ENCODE measurements around the gene UBXN7. TPM values are rescaled to one million over a fixed set of nuclear protein-coding genes. Genes with fewer than 3 reads are reported as not detected.
A peak's percentile ranks its signal among the peaks of the same experiment; 100 is the strongest.

The UBXN7 gene
- total and polyA plus RNA-seq, 2 of the 13 experiments (the other 11 are each of a cell fraction or from before 2014, with no cell fraction given): 12.5 to 15.9 TPM

DNA sequence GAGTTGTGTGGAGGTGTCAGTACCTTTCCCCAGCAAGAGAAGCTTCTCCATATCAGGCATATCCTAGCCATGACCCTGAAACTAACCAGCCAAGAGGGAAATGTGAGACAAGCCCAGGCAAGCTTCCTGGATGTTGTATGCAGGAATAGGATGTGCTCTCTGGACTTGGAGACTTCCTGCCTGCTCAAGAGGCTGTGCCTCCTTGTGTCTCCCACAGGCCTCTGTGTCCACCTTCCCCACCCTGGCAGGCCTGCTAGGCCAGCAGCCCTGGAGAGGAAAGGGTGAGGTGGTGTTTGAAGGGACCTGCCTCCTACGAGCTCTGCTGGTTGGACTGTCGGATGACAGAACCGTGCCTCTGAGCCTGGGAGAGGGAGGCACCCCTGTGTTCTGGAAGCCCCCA lies 112.1 kb downstream of the UBXN7 start:
- Histone ChIP-seq H3K79me2 (ENCODE audit: insufficient read depth, low read length) (no peaks in the 10 kb centered on the region), H3K27me3 (ENCODE audit: control insufficient read depth in 1 of 2, insufficient read depth in 2 of 2, low read length in 2 of 2) (no peaks in the 10 kb centered on the region), H3K36me3 (replicated peaks in 1 of 2; ENCODE audit: control insufficient read depth in 1 of 2, insufficient read depth in 2 of 2, low read length in 2 of 2) (no peaks in the 10 kb centered on the region; a peak in 1 of 5 replicates), H3K9me3 (ENCODE audit: low read length) (no peaks in the 10 kb centered on the region), H3K9ac (ENCODE audit: insufficient read depth, low read depth, low read length) (peak overlapping the region; percentile 35; the same call in 1 of the 2 replicates), H3K4me3 (replicated peaks in 1 of 3; ENCODE audit: insufficient read depth in 1 of 3, low read depth in 2 of 3, low read length in 3 of 3) (no peak overlapping the region; a peak in 1 of 6 replicates), H4K20me1 (ENCODE audit: insufficient read depth, low read length) (no peaks in the 10 kb centered on the region), H2AFZ (ENCODE audit: low read length) (peak overlapping the region; percentile 58), H3K4me2 (ENCODE audit: low read depth, low read length) (peak overlapping the region; percentile 43), H3K4me1 (ENCODE audit: insufficient read depth, low read length) (peaks cover 31% of the 10 kb centered on the region), H3K27ac (ENCODE audit: extremely low read length, insufficient read depth, low read length) (peak overlapping the region; percentile 48)
- POLR2A ChIA-PET: interaction anchor here (1.7 kb wide), 1 partner anchor 27 kb away, joined by 4 read pairs; no protein-coding TSS in a partner anchor
- no peak for DNase-seq (ENCODE audit: low spot score)
- WGBS (ENCODE audit: low lambda C conversion rate): 48% methylated on average over 2 of the region's 3 CpGs
- no TSS peak for BruUV-seq (replicated peaks)
- intact Hi-C loops (cut with micrococcal nuclease; ENCODE audit: unreplicated experiment): no loop called here
- ATAC-seq: no peak
- in situ Hi-C loops (cut with HindIII; ENCODE audit: extremely low pct_ligation_motif_present, low pct_unique_long_range_greater_than_20kb): no loop called here
- peak; percentile 66 for FAIRE-seq
- CTCF ChIA-PET (ENCODE audit: low intra/inter-chr PET ratio, low total read pairs): no interaction called here
- peak; percentile 38; the same call in 1 of the 2 replicates for TF ChIP-seq ZFY (CRISPR knock-in tag; IDR thresholded peaks at IDR 0.05)
- peak; percentile 48; the same call in 1 of the 2 replicates for TF ChIP-seq NRL (CRISPR knock-in tag; IDR thresholded peaks at IDR 0.05; ENCODE audit: borderline replicate concordance)
- TF ChIP-seq, protein P1, sequence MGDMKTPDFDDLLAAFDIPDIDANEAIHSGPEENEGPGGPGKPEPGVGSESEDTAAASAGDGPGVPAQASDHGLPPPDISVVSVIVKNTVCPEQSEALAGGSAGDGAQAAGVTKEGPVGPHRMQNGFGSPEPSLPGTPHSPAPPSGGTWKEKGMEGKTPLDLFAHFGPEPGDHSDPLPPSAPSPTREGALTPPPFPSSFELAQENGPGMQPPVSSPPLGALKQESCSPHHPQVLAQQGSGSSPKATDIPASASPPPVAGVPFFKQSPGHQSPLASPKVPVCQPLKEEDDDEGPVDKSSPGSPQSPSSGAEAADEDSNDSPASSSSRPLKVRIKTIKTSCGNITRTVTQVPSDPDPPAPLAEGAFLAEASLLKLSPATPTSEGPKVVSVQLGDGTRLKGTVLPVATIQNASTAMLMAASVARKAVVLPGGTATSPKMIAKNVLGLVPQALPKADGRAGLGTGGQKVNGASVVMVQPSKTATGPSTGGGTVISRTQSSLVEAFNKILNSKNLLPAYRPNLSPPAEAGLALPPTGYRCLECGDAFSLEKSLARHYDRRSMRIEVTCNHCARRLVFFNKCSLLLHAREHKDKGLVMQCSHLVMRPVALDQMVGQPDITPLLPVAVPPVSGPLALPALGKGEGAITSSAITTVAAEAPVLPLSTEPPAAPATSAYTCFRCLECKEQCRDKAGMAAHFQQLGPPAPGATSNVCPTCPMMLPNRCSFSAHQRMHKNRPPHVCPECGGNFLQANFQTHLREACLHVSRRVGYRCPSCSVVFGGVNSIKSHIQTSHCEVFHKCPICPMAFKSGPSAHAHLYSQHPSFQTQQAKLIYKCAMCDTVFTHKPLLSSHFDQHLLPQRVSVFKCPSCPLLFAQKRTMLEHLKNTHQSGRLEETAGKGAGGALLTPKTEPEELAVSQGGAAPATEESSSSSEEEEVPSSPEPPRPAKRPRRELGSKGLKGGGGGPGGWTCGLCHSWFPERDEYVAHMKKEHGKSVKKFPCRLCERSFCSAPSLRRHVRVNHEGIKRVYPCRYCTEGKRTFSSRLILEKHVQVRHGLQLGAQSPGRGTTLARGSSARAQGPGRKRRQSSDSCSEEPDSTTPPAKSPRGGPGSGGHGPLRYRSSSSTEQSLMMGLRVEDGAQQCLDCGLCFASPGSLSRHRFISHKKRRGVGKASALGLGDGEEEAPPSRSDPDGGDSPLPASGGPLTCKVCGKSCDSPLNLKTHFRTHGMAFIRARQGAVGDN (CRISPR knock-in tag; IDR thresholded peaks at IDR 0.05): peak; percentile 75
- no peak for TF ChIP-seq SAP130 (CRISPR knock-in tag; IDR thresholded peaks at IDR 0.05; ENCODE audit: low read depth)
- no peak for TF ChIP-seq SALL2 (CRISPR knock-in tag; IDR thresholded peaks at IDR 0.05)
- peak; percentile 45 for TF ChIP-seq ZFX (CRISPR knock-in tag; IDR thresholded peaks at IDR 0.05; ENCODE audit: low read depth)
- TF ChIP-seq ZNF652 (CRISPR knock-in tag; IDR thresholded peaks at IDR 0.05; ENCODE audit: borderline replicate concordance, low read depth): 0 out of 2 replicates have a peak, but pooled peaks have one; percentile 34
- no peak for TF ChIP-seq GFI1 (CRISPR knock-in tag; IDR thresholded peaks at IDR 0.05; ENCODE audit: borderline replicate concordance)
- TF ChIP-seq ZNF891 (CRISPR knock-in tag; IDR thresholded peaks at IDR 0.05): 0 out of 2 replicates have a peak, but pooled peaks have one; percentile 38
- peak; percentile 74 for TF ChIP-seq ZNF18 (CRISPR knock-in tag; IDR thresholded peaks at IDR 0.05; ENCODE audit: insufficient replicate concordance)
